ENCODE data around the gene CDC25C.

DNA sequence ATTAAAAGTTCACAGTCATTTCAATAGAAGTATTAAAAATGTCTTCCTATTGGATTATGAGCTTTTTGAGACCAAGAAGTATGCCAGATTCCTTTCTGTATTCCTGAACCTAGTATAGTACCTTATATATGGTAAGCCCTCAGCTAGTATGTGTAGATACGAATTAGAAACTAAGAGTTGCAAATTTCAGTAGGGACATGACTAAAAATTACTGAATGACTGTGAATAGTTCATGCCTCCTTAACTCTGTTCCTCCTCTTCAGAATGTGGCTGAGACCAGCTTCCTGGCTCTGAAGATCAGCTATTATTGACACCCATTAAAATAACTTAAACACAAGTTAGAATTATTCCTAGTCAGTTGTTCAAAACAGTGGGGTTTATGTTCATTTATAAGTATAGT lies 40.6 kb upstream of the CDC25C start:
- TF ChIP-seq, protein P1, sequence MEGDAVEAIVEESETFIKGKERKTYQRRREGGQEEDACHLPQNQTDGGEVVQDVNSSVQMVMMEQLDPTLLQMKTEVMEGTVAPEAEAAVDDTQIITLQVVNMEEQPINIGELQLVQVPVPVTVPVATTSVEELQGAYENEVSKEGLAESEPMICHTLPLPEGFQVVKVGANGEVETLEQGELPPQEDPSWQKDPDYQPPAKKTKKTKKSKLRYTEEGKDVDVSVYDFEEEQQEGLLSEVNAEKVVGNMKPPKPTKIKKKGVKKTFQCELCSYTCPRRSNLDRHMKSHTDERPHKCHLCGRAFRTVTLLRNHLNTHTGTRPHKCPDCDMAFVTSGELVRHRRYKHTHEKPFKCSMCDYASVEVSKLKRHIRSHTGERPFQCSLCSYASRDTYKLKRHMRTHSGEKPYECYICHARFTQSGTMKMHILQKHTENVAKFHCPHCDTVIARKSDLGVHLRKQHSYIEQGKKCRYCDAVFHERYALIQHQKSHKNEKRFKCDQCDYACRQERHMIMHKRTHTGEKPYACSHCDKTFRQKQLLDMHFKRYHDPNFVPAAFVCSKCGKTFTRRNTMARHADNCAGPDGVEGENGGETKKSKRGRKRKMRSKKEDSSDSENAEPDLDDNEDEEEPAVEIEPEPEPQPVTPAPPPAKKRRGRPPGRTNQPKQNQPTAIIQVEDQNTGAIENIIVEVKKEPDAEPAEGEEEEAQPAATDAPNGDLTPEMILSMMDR (IDR thresholded peaks at IDR 0.05), result no peak
- TF ChIP-seq, protein P2, sequence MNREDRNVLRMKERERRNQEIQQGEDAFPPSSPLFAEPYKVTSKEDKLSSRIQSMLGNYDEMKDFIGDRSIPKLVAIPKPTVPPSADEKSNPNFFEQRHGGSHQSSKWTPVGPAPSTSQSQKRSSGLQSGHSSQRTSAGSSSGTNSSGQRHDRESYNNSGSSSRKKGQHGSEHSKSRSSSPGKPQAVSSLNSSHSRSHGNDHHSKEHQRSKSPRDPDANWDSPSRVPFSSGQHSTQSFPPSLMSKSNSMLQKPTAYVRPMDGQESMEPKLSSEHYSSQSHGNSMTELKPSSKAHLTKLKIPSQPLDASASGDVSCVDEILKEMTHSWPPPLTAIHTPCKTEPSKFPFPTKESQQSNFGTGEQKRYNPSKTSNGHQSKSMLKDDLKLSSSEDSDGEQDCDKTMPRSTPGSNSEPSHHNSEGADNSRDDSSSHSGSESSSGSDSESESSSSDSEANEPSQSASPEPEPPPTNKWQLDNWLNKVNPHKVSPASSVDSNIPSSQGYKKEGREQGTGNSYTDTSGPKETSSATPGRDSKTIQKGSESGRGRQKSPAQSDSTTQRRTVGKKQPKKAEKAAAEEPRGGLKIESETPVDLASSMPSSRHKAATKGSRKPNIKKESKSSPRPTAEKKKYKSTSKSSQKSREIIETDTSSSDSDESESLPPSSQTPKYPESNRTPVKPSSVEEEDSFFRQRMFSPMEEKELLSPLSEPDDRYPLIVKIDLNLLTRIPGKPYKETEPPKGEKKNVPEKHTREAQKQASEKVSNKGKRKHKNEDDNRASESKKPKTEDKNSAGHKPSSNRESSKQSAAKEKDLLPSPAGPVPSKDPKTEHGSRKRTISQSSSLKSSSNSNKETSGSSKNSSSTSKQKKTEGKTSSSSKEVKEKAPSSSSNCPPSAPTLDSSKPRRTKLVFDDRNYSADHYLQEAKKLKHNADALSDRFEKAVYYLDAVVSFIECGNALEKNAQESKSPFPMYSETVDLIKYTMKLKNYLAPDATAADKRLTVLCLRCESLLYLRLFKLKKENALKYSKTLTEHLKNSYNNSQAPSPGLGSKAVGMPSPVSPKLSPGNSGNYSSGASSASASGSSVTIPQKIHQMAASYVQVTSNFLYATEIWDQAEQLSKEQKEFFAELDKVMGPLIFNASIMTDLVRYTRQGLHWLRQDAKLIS (CRISPR knock-in tag; IDR thresholded peaks at IDR 0.05; ENCODE audit: borderline replicate concordance), result no peak

All from WTC11 (cell line).